K562 (cell line): ENCODE data around the gene SYF2. TPM values are rescaled to one million over a fixed set of nuclear protein-coding genes. Genes with fewer than 3 reads are reported as not detected.

Experiments used
- CBX1 ChIP-seq: sonication (generic); IDR thresholded peaks from 2 replicates; pipeline ENCODE4 v1.6.1; 2016; ENCODE audit warnings: antibody characterized with exemption, low read depth, mild to moderate bottlenecking
- E2F8 ChIP-seq: fragments of 450-650 bp; IDR thresholded peaks from 2 replicates; pipeline ENCODE4 v1.7.1; 2018; ENCODE audit warnings: mild to moderate bottlenecking, low read depth; ENCODE audit not compliant: partially characterized antibody
- EHMT2 ChIP-seq: fragments of 450-650 bp; IDR thresholded peaks from 2 replicates; pipeline ENCODE4 v1.6.1; 2018; ENCODE audit warnings: antibody characterized with exemption
- HOXB6 ChIP-seq: fragments of 250-450 bp; sonication (Bioruptor Pico); IDR thresholded peaks from 2 replicates; pipeline ENCODE4 v1.5.1; 2022; ENCODE audit warnings: mild to moderate bottlenecking, borderline replicate concordance
- NUFIP1 ChIP-seq: fragments of 450-650 bp; IDR thresholded peaks from 2 replicates; pipeline ENCODE4 v1.6.1; 2018; ENCODE audit not compliant: partially characterized antibody
- PCBP1 ChIP-seq: fragments of 200-400 bp; formaldehyde crosslinking; IDR thresholded peaks from 2 replicates; pipeline ENCODE4 v1.6.1; 2018; ENCODE audit warnings: mild to moderate bottlenecking, low read depth, low read length; ENCODE audit not compliant: poor library complexity, severe bottlenecking
- SAP30 ChIP-seq: fragments of 200-600 bp; sonication (generic); IDR thresholded peaks from 2 replicates; pipeline ENCODE4 v1.6.1; 2012; ENCODE audit warnings: borderline replicate concordance, low read depth, mild to moderate bottlenecking, moderate library complexity, low read length, control low read depth, inconsistent platforms; ENCODE audit not compliant: insufficient read depth, poor library complexity, severe bottlenecking
- SMAD1 ChIP-seq: fragments of 150-350 bp; IDR thresholded peaks from 2 replicates; pipeline ENCODE4 v1.6.1; 2014; ENCODE audit warnings: low read length, low read depth; ENCODE audit not compliant: partially characterized antibody
- SP1 ChIP-seq: sonication (generic); formaldehyde crosslinking; IDR thresholded peaks from 2 replicates; pipeline ENCODE4 v1.8.1; 2022; ENCODE audit warnings: mild to moderate bottlenecking, missing genetic modification reagents
- ZNF224 ChIP-seq: sonication (generic); formaldehyde crosslinking; IDR thresholded peaks from 2 replicates; pipeline ENCODE4 v1.8.0; 2022; ENCODE audit warnings: mild to moderate bottlenecking, missing genetic modification reagents
- ZNF253 ChIP-seq: fragments of 250-450 bp; sonication (Bioruptor Pico); conservative IDR thresholded peaks from 2 replicates; pipeline ENCODE4 v1.6.1; 2021; ENCODE audit warnings: mild to moderate bottlenecking
- ZNF75A ChIP-seq: fragments of 450-650 bp; formaldehyde crosslinking; IDR thresholded peaks from 2 replicates; pipeline ENCODE4 v1.4.0; 2020; ENCODE audit warnings: mild to moderate bottlenecking
- polyA plus RNA-seq, 8 experiments: library from polyadenylated mRNA; depleted of rRNA in 4 of 8; stranded (reverse) in 5 of 8; unstranded in 3 of 8; fragments of >200 nt; fragmentation: Nextera tagmentation in 2 of 8; fragmentation: Illumina TruSeq in 1 of 8; extraction: Ambion mirVana in 2 of 8; extraction: Trizol in 1 of 8; gene quantifications; 2 replicates each; pipeline versions ENCODE4 v1.2.1 to v1.2.3, GENCODE V29; 2011 to 2014; ENCODE audit warnings: inconsistent platforms in 1 of 8, missing spikeins in 1 of 8
- total RNA-seq, 7 experiments: library from RNA; depleted of rRNA in 6 of 7; stranded (reverse); fragments of >200 nt in 6 of 7; fragmentation: Illumina TruSeq in 2 of 7; extraction: Trizol in 2 of 7; gene quantifications; 2 replicates each; pipeline versions ENCODE4 v1.2.1 to v1.2.3, GENCODE V29; 2011 to 2021; ENCODE audit warnings: low replicate concordance in 1 of 7
- TF ChIP-seq, protein P1 (sequence below), 2 experiments: fragments of 450-650 bp in 1 of 2; IDR thresholded peaks; 2 replicates each; pipeline ENCODE4 v1.6.1; 2011 to 2017; ENCODE audit warnings: low read depth in 2 of 2, antibody characterized with exemption in 1 of 2, borderline replicate concordance in 1 of 2, low read length in 1 of 2, mild to moderate bottlenecking in 1 of 2, mixed read lengths in 1 of 2; ENCODE audit not compliant: control insufficient read depth in 1 of 2
- TF ChIP-seq, protein P2 (sequence below): IDR thresholded peaks from 3 replicates; pipeline ENCODE4 v1.6.1; 2011; ENCODE audit warnings: borderline replicate concordance, mild to moderate bottlenecking, moderate library complexity; ENCODE audit not compliant: insufficient read length; ENCODE audit errors: extremely low read depth
- TF ChIP-seq, protein P3 (sequence below): fragments of 200-800 bp; sonication (Bioruptor generic); IDR thresholded peaks from 2 replicates; pipeline ENCODE4 v1.6.1; 2017; ENCODE audit warnings: missing genetic modification characterization, missing compliant biosample characterization

The SYF2 gene
- total and polyA plus RNA-seq, 9 of the 15 experiments (the other 6 are each of a cell fraction or from before 2014, with no cell fraction given) = 20.9 to 69.0 (median 43.2) TPM

DNA sequence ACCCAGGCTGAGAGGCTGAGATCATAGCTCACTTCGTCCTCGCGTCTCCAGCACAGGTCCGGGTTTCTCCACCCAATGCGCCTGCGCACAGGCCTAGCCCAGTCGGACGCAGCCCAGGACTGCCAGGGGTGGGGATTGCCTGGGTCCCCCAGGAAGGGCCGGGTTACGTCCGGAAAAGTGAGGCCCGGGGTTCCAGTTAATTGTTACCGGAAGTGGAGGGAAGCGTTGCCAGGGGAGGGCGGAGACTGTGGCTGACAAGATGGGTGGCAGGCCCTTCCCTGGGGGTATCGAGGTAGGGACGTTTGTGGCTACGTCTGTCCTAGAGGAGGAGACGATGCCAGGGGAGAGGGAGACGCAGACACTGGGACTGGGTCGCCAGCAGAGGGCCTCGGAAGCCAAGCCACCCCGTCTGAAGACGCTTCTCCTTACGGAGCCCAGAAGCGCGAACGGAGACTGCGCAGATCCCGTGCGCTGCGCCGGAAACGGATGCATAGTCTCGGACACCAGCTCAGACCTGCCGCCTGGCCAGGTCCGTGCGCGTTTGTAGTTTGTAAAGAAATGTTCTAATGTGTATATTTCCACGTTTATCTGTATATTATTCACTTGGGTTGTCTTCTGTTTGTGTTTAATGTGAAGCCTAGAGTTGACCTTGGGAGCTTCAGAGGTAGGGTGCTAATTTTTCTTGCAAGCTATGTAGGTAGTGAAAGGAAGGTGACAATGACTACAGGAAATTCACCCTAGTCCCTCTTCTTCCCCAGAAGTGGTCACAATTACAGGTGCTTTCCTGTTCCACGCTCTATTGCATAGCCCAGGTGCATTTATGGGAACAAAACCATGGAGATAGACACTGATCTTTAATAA, 7.6 kb upstream of the SYF2 start (continued):
- TF ChIP-seq SMAD1 = no peak
- no peak for TF ChIP-seq EHMT2
- no peak for TF ChIP-seq ZNF224 (CRISPR knock-in tag)
- peak; percentile 77 for TF ChIP-seq SP1 (CRISPR knock-in tag)
- TF ChIP-seq PCBP1 = no peak
- TF ChIP-seq, protein P1, sequence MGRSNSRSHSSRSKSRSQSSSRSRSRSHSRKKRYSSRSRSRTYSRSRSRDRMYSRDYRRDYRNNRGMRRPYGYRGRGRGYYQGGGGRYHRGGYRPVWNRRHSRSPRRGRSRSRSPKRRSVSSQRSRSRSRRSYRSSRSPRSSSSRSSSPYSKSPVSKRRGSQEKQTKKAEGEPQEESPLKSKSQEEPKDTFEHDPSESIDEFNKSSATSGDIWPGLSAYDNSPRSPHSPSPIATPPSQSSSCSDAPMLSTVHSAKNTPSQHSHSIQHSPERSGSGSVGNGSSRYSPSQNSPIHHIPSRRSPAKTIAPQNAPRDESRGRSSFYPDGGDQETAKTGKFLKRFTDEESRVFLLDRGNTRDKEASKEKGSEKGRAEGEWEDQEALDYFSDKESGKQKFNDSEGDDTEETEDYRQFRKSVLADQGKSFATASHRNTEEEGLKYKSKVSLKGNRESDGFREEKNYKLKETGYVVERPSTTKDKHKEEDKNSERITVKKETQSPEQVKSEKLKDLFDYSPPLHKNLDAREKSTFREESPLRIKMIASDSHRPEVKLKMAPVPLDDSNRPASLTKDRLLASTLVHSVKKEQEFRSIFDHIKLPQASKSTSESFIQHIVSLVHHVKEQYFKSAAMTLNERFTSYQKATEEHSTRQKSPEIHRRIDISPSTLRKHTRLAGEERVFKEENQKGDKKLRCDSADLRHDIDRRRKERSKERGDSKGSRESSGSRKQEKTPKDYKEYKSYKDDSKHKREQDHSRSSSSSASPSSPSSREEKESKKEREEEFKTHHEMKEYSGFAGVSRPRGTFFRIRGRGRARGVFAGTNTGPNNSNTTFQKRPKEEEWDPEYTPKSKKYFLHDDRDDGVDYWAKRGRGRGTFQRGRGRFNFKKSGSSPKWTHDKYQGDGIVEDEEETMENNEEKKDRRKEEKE (IDR thresholded peaks at IDR 0.05; ENCODE audit: borderline replicate concordance in 1 of 2, control insufficient read depth in 1 of 2, low read depth in 2 of 2, low read length in 1 of 2) = no peak
- TF ChIP-seq SAP30 = no peak
- no peak for TF ChIP-seq ZNF253 (CRISPR knock-in tag)
- TF ChIP-seq, protein P2, sequence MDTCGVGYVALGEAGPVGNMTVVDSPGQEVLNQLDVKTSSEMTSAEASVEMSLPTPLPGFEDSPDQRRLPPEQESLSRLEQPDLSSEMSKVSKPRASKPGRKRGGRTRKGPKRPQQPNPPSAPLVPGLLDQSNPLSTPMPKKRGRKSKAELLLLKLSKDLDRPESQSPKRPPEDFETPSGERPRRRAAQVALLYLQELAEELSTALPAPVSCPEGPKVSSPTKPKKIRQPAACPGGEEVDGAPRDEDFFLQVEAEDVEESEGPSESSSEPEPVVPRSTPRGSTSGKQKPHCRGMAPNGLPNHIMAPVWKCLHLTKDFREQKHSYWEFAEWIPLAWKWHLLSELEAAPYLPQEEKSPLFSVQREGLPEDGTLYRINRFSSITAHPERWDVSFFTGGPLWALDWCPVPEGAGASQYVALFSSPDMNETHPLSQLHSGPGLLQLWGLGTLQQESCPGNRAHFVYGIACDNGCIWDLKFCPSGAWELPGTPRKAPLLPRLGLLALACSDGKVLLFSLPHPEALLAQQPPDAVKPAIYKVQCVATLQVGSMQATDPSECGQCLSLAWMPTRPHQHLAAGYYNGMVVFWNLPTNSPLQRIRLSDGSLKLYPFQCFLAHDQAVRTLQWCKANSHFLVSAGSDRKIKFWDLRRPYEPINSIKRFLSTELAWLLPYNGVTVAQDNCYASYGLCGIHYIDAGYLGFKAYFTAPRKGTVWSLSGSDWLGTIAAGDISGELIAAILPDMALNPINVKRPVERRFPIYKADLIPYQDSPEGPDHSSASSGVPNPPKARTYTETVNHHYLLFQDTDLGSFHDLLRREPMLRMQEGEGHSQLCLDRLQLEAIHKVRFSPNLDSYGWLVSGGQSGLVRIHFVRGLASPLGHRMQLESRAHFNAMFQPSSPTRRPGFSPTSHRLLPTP = no peak
- TF ChIP-seq E2F8 = peak; percentile 81
- TF ChIP-seq HOXB6 (CRISPR knock-in tag) = no peak
- peak; percentile 32; the same call in 1 of the 2 replicates for TF ChIP-seq ZNF75A (CRISPR knock-in tag)
- TF ChIP-seq, protein P3, sequence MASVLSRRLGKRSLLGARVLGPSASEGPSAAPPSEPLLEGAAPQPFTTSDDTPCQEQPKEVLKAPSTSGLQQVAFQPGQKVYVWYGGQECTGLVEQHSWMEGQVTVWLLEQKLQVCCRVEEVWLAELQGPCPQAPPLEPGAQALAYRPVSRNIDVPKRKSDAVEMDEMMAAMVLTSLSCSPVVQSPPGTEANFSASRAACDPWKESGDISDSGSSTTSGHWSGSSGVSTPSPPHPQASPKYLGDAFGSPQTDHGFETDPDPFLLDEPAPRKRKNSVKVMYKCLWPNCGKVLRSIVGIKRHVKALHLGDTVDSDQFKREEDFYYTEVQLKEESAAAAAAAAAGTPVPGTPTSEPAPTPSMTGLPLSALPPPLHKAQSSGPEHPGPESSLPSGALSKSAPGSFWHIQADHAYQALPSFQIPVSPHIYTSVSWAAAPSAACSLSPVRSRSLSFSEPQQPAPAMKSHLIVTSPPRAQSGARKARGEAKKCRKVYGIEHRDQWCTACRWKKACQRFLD (CRISPR knock-in tag) = no peak; the same call in 1 of the 2 replicates
- TF ChIP-seq CBX1 = peak; percentile 71
- TF ChIP-seq NUFIP1 = peak; percentile 15
